22Rv1 (cell line): ENCODE data around the gene ADAT2.

Source experiments
- CTCF ChIP-seq: fragments of 450-650 bp; IDR thresholded peaks from 2 replicates; pipeline ENCODE4 v1.5.1; 2017; ENCODE audit warnings: mild to moderate bottlenecking
- ZFX ChIP-seq: fragments of 450-650 bp; IDR thresholded peaks from 2 replicates; pipeline ENCODE4 v1.6.1; 2017; ENCODE audit warnings: antibody characterized with exemption, borderline replicate concordance

GRCh38 chr6:143490775-143491174 lies 40.3 kb upstream of the ADAT2 start:
- TF ChIP-seq CTCF = no peak
- no peak for TF ChIP-seq ZFX
